Hematopoietic multipotent progenitor cell (in vitro differentiated cells): Measurements from ENCODE around the gene NOS1. TPM values are rescaled to one million over a fixed set of nuclear protein-coding genes. Genes with fewer than 3 reads are reported as not detected.

Experiments
- DNase-seq, 3 donors: peaks; one replicate each; pipeline ENCODE4 v3.0.0-alpha.2; 2011 to 2015; ENCODE audit warnings: low read depth in 2 of 3, low spot score in 2 of 3
- total RNA-seq: library from RNA; depleted of rRNA; stranded (reverse); fragments of >200 nt; gene quantifications from one replicate; pipeline ENCODE4 v1.2.3, GENCODE V29; 2012

NOS1 gene
- total RNA-seq, 1 donor = under 0.01 TPM

- no peak for DNase-seq
Observed at GRCh38 chr12:117334051-117334450, 27.4 kb downstream of the NOS1 start.

GRCh38 chr12:117333331-117333881 is 28.0 kb downstream of the NOS1 start:
- peak in 2 of 3 donors; percentile 40 to 41 for DNase-seq

- DNase-seq = no peak
Observed at GRCh38 chr12:117331691-117332090, 29.7 kb downstream of the NOS1 start.

- no peak for DNase-seq
Observed at GRCh38 chr12:117330441-117331113, 30.8 kb downstream of the NOS1 start.

- DNase-seq = no peak
Observed at GRCh38 chr12:117329756-117330155, 31.7 kb downstream of the NOS1 start.

GRCh38 chr12:117328556-117329100 is 32.8 kb downstream of the NOS1 start:
- no peak for DNase-seq

GRCh38 chr12:117322428-117322827 is 39.0 kb downstream of the NOS1 start:
- no peak for DNase-seq

GRCh38 chr12:117321572-117321971 is 39.9 kb downstream of the NOS1 start:
- no peak for DNase-seq

GRCh38 chr12:117318591-117318990 is 42.8 kb downstream of the NOS1 start:
- DNase-seq = no peak

- no peak for DNase-seq
Observed at GRCh38 chr12:117316336-117316735, 45.1 kb downstream of the NOS1 start.

GRCh38 chr12:117313926-117314325 is 47.5 kb downstream of the NOS1 start:
- peak in 2 of 3 donors; percentile 9 to 21 for DNase-seq

GRCh38 chr12:117312770-117313169 is 48.7 kb downstream of the NOS1 start:
- DNase-seq = no peak

- no peak for DNase-seq
Observed at GRCh38 chr12:117309276-117309925, 52.0 kb downstream of the NOS1 start.

- no peak for DNase-seq
Observed at GRCh38 chr12:117300174-117300573, 61.3 kb downstream of the NOS1 start.

GRCh38 chr12:117298648-117299225 is 62.7 kb downstream of the NOS1 start:
- no peak for DNase-seq

GRCh38 chr12:117298191-117298590 is 63.2 kb downstream of the NOS1 start:
- DNase-seq = no peak

- DNase-seq = no peak
Observed at GRCh38 chr12:117294189-117294603, 67.2 kb downstream of the NOS1 start.

GRCh38 chr12:117293510-117293909 is 67.9 kb downstream of the NOS1 start:
- no peak for DNase-seq

- no peak for DNase-seq
Observed at GRCh38 chr12:117292688-117293087, 68.7 kb downstream of the NOS1 start.

- DNase-seq = no peak
Observed at GRCh38 chr12:117284140-117284539, 77.3 kb downstream of the NOS1 start.

GRCh38 chr12:117282490-117282889 is 78.9 kb downstream of the NOS1 start:
- DNase-seq = no peak
